ENCODE measurements around the gene PRKCZ.

DNA sequence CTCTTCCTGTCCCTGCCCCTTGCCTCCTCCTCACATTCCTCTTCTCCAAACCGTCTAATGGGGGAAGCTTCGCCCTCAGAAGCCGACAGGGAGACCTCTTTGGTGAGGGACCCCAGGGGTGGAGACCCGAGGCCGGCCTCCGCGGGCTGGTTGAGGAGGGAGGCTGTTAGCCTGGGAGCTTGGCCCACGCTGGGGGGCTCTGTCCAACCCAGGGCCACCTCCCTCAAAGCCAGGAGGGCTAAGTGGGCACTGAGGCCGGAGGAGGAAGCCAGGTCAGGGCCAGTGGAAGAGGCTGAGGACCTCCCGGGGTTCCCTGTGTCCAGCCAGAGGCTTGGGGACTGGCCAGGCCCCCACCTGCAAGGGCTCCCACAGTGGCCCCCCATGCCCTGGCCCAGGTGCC lies 25.8 kb upstream of the PRKCZ start:
- TF ChIP-seq, protein P1, sequence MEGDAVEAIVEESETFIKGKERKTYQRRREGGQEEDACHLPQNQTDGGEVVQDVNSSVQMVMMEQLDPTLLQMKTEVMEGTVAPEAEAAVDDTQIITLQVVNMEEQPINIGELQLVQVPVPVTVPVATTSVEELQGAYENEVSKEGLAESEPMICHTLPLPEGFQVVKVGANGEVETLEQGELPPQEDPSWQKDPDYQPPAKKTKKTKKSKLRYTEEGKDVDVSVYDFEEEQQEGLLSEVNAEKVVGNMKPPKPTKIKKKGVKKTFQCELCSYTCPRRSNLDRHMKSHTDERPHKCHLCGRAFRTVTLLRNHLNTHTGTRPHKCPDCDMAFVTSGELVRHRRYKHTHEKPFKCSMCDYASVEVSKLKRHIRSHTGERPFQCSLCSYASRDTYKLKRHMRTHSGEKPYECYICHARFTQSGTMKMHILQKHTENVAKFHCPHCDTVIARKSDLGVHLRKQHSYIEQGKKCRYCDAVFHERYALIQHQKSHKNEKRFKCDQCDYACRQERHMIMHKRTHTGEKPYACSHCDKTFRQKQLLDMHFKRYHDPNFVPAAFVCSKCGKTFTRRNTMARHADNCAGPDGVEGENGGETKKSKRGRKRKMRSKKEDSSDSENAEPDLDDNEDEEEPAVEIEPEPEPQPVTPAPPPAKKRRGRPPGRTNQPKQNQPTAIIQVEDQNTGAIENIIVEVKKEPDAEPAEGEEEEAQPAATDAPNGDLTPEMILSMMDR (conservative IDR thresholded peaks at IDR 0.05; ENCODE audit: low read depth in 2 of 2): no peak
- TF ChIP-seq EZH2 (IDR thresholded peaks at IDR 0.05; ENCODE audit: low read depth, unreplicated experiment): no peak
- no peak for TF ChIP-seq NANOG (IDR thresholded peaks at IDR 0.05; ENCODE audit: borderline replicate concordance)
- no peak for TF ChIP-seq POLR2AphosphoS5 (IDR thresholded peaks at IDR 0.05; ENCODE audit: low read depth)
- no peak for TF ChIP-seq ZNF114 (CRISPR knock-in tag; IDR thresholded peaks at IDR 0.05)
